Colonic mucosa (tissue), 4 donors: ENCODE results near the gene LUM. TPM values are rescaled to one million over a fixed set of nuclear protein-coding genes. Genes with fewer than 3 reads are reported as not detected.

Experiments
- DNase-seq: peaks from one replicate; pipeline ENCODE4 v3.0.0-alpha.2; 2020
- H3K27ac ChIP-seq: fragments of 200-600 bp; one replicate; pipeline ENCODE4 v1.8.0; 2021
- H3K27me3 ChIP-seq: fragments of 200-600 bp; one replicate; pipeline ENCODE4 v1.8.0; 2021
- H3K36me3 ChIP-seq: fragments of 200-600 bp; one replicate; pipeline ENCODE4 v1.8.0; 2021
- H3K4me1 ChIP-seq: fragments of 200-600 bp; one replicate; pipeline ENCODE4 v1.8.0; 2021; ENCODE audit warnings: mild to moderate bottlenecking
- H3K4me3 ChIP-seq: fragments of 200-600 bp; one replicate; pipeline ENCODE4 v1.8.0; 2021
- H3K9ac ChIP-seq, 2 donors: one replicate each; pipeline ENCODE4 v1.7.0; 2013; ENCODE audit warnings: control low read depth in 2 of 2, low read depth in 2 of 2, low read length in 2 of 2
- H3K9me3 ChIP-seq: fragments of 200-600 bp; one replicate; pipeline ENCODE4 v1.8.0; 2021
- CTCF ChIP-seq: fragments of 200-600 bp; IDR thresholded peaks from one replicate; pipeline ENCODE4 v1.8.0; 2022; ENCODE audit warnings: antibody characterized with exemption, mild to moderate bottlenecking
- intact Hi-C: fragments of 100-400 bp; cut with DNase I; formaldehyde crosslinking; loops from one replicate; pipeline ENCODE4 v1.14.1; 2022
- total RNA-seq, 2 donors: library from RNA; stranded (reverse); fragmentation: NEBNext Ultra II Directional in 1 of 2; extraction: Animal tissue kit (Norgen Biotek cat#: 25700) in 1 of 2; gene quantifications; one replicate each; pipeline ENCODE4 v1.2.1, GENCODE V29; 2021
- donor health status: healthy.
- donor health status: DM: no; HTN: no; CAD: no.
- donor health status: DM: no; HTN: no; CAD: no.

The LUM gene
- total RNA-seq, 2 donors from 2014 or later: 26.1 to 102 TPM

GRCh38 chr12:91074851-91075250, 36.4 kb downstream of the LUM start:
- Histone ChIP-seq H3K9ac (no peak overlapping the region), H3K9me3 (no peaks in the 10 kb centered on the region), H3K4me3 (no peak overlapping the region), H3K36me3 (no peaks in the 10 kb centered on the region), H3K27ac (no peak overlapping the region), H3K27me3 (no peaks in the 10 kb centered on the region), H3K4me1 (no peaks in the 10 kb centered on the region)
- intact Hi-C loops: no loop called here
- DNase-seq: no peak
- TF ChIP-seq CTCF: no peak

GRCh38 chr12:91074154-91074709, 37.1 kb downstream of the LUM start:
- H3K4me1 ChIP-seq: no peaks in the 10 kb centered on the region
- no peak overlapping the region for H3K4me3 ChIP-seq
- no peaks in the 10 kb centered on the region for H3K27me3 ChIP-seq
- H3K9me3 ChIP-seq: no peaks in the 10 kb centered on the region
- no peak for TF ChIP-seq CTCF
- no peak overlapping the region for H3K27ac ChIP-seq
- DNase-seq: no peak
- intact Hi-C loops: no loop called here
- no peak overlapping the region for H3K9ac ChIP-seq
- H3K36me3 ChIP-seq: no peaks in the 10 kb centered on the region

- intact Hi-C loops: no loop called here
- Histone ChIP-seq H3K4me3 (no peak overlapping the region), H3K27me3 (no peaks in the 10 kb centered on the region), H3K4me1 (no peaks in the 10 kb centered on the region), H3K9me3 (no peaks in the 10 kb centered on the region), H3K9ac (no peak overlapping the region), H3K27ac (no peak overlapping the region), H3K36me3 (no peaks in the 10 kb centered on the region)
- TF ChIP-seq CTCF: no peak
- no peak for DNase-seq
These were observed 37.9 kb downstream of the LUM start for GRCh38 chr12:91073426-91073825.

- no peak overlapping the region for H3K9ac ChIP-seq
- H3K27ac ChIP-seq: no peak overlapping the region
- H3K4me3 ChIP-seq: no peak overlapping the region
- TF ChIP-seq CTCF: no peak
- H3K27me3 ChIP-seq: no peaks in the 10 kb centered on the region
- no peaks in the 10 kb centered on the region for H3K4me1 ChIP-seq
- intact Hi-C loops: no loop called here
- H3K9me3 ChIP-seq: no peaks in the 10 kb centered on the region
- DNase-seq: no peak
- H3K36me3 ChIP-seq: no peaks in the 10 kb centered on the region
These were observed 38.4 kb downstream of the LUM start for GRCh38 chr12:91072931-91073330.

- TF ChIP-seq CTCF: no peak
These were observed 40.4 kb downstream of the LUM start for GRCh38 chr12:91070936-91071335.

GRCh38 chr12:91065396-91065795, 45.9 kb downstream of the LUM start:
- H3K9me3 ChIP-seq: no peaks in the 10 kb centered on the region
- intact Hi-C loops: no loop called here

More at GRCh38 chr12:91070936-91071335, 40.4 kb downstream of the LUM start:
- Histone ChIP-seq H3K4me3 (no peak overlapping the region), H3K4me1 (no peaks in the 10 kb centered on the region), H3K36me3 (no peaks in the 10 kb centered on the region), H3K27ac (no peak overlapping the region), H3K27me3 (no peaks in the 10 kb centered on the region), H3K9ac (no peak overlapping the region), H3K9me3 (no peaks in the 10 kb centered on the region)
- DNase-seq: no peak
- intact Hi-C loops: no loop called here

More at GRCh38 chr12:91065396-91065795, 45.9 kb downstream of the LUM start:
- no peak overlapping the region for H3K27ac ChIP-seq
- no peaks in the 10 kb centered on the region for H3K4me1 ChIP-seq
- H3K36me3 ChIP-seq: no peaks in the 10 kb centered on the region
- no peak for TF ChIP-seq CTCF
- no peak overlapping the region for H3K9ac ChIP-seq
- H3K4me3 ChIP-seq: no peak overlapping the region
- DNase-seq: no peak
- H3K27me3 ChIP-seq: no peaks in the 10 kb centered on the region
